Putamen (tissue), 1 donor: ENCODE results near the gene SHC3.

ENCODE experiments used
- DNase-seq: peaks from one replicate; pipeline ENCODE4 v3.0.0-alpha.2; 2016; ENCODE audit warnings: low spot score

The SHC3 gene

DNA sequence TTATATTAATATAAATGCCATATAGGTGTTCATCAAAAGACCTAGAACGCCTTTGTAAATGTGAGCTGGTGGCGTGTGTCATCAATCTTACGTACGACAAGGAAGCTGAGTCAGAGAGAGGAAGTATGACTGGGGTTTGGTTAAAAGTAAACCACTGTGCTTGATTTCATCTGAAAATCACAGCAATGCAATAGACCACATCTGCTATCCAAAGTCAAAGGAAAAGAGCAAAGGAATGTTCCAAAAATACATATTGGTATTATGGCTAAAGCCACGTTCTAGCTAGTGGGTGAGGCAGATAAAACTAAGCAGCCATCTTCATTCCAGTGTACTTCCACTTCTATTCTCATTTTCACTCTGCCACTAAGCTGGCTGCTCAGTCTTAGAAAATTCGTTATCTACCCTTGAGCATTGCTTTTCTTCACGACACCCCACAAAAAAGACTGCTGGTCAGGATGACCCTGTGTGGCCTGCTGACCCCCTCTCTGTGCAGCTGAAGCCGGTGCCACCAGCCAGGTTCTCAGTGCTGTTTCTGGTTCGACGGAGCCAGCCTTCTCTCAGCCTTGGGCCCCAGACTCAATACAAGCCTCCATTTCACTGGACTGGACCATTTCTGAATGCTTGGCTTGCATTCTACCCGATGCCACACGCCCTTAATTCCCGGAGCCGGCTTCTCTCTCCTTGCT, 23.8 kb downstream of the SHC3 start:
- no peak for DNase-seq

DNA sequence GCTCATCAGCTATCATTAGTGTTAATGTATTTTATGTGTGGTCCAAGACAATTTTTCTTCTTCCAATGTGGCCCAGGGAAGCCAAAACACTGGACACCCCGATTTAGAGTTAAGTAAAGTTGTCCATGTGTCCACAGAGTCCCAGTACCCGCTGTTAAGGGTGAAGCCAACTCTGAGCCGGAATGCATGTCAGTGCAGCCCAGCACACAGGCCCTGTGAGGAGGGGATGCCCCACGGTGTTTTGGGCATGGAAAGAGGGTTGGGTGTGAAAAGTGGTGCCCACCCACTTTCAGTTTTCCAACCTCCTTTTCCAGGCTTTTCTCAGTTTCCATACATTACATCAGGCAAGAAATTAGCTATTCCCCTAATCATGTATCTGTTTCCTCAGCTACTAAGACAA, 24.4 kb downstream of the SHC3 start:
- no peak for DNase-seq

DNA sequence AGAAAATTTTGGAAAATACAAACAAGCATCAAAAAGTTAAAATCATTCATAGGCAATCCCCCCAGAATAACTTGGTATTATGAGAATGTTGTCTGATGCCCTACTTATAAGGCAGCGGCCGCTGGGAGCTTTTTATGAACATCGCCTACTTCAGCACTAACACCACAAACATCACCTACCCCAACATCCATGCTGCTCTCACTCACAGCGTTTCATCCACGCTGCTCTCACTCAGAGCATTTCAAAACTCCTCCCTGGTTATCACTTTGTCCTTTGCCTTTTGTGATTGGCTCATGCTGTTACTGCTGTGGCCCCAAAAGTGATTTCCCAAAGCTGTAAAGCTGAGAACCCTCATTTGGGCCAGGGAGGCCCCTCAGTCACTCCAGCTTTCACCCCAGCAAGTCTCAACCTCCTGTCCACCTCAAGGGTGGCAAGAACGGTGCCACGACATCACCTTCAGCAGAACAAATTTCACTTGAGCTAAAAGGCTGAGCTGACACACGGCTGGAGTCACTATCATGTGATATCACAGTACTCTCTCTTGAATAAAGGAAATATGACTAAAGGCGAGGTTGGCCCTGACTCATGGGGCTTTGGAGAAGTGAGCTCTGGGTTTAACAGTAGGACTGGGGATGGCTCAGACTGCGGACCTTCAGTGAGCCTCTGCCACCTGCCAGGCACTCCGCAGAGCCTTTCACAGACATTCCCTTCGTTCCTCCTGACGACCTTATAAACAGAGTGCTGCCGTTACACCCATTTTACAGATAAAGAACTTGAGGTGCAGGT, 25.2 kb downstream of the SHC3 start:
- no peak for DNase-seq

DNA sequence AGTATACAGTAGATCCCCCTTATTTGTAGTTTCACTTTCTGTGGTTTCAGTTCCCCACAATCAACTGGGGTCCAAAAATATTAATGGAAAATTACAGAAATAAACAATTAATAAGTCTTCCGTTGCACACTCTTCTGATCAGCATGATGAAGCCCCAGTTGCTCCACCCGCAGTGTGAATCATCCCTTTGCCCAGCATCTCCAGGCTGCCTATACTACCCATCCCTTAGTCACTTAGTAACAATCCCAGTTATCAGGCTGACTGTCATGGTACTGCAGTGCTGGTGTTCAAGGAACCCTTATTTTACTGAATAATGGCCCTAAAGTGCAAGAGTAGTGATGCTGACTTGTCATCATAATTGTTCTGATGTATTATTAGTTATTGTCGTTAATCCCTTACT, 28.9 kb downstream of the SHC3 start:
- no peak for DNase-seq

DNA sequence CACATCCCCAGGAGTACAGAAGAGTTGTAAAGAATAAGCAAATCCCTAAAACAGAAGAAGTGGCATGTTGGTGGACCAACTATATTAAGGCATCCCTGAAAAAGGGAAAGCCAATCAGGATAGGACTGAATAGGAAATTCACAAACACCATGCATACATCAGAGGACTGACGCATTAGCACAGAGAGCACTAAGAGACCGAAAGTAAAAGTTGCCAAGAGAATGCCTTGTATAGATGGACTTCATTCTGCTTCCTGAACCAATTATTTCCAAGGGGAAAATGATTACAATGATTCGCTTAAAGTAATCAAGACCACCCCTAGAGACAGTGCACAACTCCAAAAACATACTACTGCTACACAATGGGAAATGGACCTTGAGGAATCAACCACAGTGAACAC, 33.5 kb downstream of the SHC3 start:
- DNase-seq: no peak

DNA sequence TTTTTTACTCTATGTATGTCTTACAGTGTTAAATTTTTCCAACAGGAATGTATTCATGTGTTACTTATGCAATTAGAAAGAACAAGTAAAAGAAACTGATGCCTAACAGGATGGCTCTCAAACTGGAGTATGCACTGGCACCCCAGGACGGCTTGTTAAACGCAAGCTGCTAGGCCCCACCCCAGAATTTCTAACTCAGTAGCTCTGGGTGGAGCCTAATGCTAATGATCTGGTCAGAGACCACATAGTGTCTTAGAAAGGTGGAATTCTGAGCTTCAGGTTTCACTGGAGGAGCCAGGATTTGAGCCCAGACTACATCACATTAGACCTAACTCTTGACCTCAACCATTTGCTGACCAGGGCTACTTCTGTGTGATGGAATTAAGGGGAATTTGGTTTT, 34.4 kb downstream of the SHC3 start:
- no peak for DNase-seq

DNA sequence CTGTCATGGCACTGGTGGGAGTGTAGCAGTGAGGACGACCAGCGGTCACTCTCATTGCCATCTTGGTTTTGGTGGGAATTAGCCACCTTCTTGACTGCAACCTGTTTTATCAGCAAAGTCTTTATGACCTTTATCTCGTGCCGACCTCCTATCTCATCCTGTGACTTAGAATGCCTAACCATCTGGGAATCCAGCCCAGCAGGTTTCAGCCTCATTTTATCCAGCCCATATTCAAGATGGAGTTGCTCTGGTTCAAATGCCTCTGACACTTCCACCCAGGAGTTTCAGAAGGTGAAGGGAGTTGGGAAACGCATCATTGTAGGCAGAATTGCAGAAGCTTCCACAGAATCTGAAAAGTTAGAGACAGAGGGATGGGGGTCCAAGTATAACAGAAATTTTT, 35.4 kb downstream of the SHC3 start:
- DNase-seq: no peak

DNA sequence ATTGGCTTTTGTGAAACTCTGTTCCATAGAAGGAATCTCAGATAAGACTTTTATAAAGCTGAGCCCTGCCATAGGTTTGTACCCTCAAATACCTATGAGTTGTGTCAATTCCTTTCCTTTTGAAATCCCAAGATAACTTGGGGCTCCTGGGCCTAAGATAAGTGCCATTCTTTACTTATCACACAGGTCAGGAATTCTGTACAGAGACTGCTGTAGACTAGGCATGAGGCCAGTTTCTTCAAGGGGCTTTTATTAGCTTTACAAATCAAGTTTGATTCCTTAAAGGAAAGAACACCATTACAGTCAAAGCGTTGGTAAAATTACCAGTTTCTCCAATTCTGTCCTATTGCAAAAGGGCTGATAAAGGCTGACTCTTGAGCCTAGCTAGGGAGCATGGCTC, 39.2 kb downstream of the SHC3 start:
- no peak for DNase-seq

DNA sequence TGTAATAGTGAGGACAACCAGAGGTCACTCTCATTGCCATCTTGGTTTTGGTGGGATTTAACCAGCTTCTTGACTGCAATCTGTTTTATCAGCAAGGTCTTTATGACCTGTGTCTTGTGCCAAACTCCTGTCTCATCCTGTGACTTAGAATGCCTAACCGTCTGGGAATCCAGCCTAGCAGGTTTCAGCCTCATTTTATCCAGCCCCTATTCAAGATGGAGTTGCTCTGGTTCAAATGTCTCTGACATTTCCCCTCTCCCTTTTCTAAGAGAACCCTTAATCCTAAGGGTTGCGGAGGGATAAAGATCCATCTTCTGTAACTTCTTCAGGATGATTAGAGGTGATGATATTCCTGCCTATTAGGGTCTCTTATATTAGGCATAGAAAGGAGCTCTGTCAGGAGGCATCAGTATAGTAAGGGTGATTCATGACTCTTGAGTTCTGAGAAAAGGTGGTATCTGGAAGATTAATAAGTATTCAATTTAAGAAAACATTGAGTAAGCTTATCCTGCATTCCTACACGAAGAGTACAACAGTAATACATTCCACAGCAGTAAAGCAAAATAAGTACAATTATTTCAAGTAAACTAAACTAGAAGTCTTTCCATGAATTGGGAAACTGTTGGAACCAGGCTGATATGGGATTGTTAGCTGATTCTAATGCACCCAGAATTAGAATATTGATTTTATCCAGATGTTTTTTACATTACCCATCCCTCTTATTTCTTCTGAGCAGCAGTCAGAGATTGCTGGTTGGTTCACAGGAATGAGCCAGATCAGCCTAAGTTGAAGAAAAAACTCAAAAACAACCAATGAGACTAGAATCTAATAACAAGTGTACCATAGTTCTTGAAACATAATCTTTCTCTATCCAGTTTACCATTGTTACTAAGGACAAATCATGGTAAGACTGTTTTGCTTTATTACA, 39.9 kb downstream of the SHC3 start:
- no peak for DNase-seq

DNA sequence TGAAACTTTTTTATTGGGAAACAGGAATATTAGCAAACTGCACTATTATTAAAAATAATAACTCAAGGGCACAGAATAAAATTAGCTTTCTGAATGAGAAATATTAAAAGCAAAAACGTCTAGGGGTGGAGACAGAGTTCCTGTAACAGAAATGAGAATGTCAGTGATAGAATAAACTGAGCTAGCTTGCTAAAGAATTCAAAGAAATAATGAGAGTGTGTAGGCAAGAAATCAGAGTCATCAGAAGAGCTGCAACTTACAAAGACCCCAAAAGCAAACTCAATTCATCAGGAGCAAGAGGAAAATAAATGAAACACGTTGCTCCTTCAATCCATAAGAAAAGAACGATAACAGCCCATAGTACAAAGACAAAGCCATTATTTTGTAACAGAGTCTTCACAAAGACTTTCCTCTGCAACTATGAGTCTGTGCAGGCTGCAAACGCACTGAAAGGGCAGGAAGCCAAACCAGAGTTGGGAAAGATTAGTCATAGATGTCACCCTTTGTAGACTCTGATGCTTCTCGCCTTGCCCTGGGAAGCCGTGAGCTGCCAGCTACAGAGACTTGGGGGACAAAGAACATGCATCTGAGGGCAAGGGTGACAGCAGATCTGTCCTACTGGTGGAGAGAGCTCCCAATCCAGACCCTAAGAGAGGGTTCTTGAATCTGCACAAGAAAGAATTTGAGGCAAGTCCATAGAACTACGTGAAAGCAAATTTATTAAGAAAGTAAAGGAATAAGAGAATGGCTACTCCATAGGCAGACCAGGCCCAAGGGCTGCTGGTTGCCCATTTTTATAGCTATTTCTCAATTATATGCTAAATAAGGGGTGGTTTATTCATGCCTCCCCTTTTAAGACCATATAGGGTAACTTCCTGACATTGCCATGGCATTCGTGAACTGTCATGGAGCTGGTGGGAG, 40.8 kb downstream of the SHC3 start:
- DNase-seq: peak; percentile 53

DNA sequence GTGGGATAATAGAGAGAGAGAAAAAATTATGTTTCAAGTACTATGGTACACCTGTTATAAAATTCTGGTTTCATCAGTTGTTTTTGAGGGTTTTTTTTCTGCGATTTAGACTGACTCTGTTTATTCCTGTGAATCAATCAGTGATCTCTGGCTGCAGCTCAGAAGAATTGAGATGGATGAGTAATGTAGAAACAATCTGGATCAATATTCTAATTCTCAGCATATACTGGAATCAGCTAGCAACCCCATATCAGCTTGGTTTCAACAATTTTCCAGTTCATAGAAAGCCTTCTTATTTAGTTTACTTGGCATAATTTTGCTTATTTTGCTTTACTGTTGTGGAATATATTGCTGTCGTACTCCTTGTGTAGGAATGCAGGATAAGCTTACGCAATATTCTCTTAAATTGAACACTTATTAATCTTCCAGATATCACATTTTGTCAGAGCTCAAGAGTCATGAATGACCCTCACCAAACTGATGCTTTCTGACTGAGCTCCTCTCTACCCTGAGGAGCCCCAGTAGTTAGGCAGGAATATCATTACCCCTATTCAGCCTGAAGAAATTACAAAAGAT, 42.9 kb downstream of the SHC3 start:
- DNase-seq: no peak

DNA sequence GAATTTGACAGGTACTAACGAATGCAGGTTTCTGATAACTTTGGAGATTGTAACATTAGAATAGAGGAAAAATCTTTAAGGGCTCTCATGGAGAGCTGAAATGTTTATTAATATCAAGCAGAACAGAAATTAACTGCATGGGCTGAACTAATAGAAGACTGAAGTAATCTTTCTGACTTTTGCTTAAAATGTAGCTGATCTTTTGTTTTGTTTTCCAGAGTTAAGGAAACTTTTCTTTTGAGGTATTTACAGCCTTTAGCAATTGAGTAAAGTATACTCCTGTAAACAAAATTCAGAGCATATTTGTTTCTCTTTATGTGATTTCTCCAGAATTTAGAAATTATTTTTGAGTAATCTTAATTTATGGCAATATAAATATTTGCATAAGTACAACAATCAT, 43.9 kb downstream of the SHC3 start:
- no peak for DNase-seq

DNA sequence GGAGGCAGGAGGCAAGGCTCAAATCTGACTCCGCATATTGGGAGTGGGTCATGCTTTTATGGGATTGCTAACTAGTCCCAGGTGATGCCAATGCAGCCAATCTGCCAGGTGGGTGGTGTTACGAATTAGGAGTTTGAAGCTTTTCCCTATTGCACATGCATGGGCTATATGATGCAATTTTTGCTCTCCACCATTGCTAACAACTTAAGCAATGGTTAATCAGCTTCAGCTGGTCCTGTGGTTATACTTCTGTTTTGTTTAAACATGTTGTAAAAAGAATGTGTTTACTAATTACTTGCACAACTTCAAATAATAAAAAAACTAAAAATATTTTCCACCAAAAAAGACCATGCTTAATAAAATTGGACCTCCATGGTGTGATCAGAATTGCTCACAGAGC, 55.7 kb downstream of the SHC3 start:
- DNase-seq: no peak

DNA sequence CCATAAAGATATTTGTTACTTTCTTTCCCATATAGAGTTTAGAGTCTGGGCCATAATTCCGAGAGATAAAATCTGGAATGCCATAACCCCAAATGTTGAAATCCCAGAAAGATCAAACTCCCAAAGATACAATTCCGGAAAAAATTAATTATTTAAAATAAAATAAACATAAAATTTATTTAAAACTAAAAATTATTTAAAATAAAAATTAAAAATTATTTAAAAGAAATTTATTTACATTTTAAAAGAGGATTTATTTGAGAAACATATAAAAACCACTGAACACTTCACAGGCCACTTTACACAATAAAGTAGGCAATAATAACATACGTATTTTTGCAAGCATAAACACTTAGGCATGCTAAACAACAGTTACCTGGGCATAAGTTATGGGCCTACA, 57.9 kb downstream of the SHC3 start:
- DNase-seq: no peak

DNA sequence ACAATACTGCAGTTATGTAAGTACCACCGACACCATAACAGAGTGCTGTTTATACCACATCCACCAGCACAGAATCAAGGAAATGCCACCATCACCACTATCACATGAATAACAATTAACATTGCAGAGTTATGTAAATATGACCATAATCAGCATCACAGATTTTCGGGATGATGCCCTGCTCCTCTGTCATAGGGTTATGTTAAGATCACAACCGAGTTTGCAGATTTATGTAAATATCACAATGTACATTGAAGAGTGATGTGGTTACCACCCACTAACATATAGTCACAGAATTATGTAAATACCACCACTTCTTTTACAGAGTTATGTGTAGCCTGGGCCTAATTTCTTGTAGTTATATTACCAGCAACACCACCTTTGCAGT, 61.8 kb downstream of the SHC3 start:
- no peak for DNase-seq

DNA sequence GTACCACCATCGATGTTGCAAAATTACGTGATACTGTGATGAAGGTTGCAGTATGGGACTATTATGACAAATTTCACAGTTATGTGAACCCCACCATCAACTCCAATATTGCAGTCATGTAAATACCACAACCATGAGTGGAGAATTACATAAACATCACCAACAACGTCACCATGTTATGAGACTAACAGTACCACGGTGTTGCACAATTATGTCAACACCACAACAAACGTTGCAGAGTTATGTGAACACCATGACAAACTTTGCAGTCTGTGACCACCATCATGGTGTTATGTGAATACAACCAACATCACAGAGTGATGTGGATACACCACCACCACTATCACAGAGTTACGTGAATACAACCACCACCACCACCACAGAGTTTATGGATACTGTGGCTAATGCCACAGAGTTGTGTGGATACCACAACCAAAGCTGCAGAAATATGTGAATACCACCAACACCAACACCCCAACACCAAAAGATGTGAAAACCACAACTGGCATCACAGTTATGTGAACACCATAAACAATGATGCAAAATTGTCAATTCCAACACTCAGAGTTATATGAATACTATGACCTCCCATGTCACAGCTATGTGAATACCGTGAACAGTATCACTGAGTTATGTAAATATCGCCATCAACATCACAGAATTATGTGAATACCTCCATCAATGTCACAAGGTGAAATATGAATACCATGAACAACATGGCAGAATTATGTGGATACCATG, 62.4 kb downstream of the SHC3 start:
- no peak for DNase-seq

DNA sequence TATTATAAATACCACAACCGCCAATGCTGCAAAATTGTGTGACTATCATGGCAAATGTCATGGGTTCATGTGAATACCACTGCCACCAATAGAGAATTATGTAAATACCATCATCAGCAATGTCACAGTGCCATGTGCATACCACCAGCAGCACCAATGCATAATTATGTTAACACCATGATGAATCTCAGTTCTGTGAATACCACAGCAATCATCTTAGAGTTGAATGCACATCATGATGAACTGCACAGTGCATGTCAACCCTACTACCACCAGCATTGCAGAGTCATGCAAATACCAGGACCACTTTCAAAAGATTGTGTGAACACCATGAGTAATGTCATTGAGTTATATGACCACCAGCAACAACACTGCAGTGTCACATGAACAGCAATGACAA, 63.2 kb downstream of the SHC3 start:
- no peak for DNase-seq

DNA sequence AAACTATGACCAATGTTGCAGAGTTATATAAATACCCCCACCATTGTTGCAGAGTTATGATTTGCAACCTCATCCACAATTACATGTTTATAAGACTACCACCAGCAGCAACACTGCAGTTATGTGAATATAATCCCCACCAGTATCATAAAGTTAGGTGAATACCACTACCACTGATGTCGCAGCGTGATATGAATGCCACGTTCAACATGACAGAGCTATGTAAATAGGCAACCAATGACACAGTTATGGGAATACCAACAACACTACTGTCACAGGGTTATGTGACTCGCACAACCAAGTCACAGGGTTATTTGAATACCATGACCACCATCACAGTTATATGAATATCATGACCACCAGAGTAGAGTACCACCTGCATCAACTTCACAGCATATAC, 63.9 kb downstream of the SHC3 start:
- DNase-seq: no peak

DNA sequence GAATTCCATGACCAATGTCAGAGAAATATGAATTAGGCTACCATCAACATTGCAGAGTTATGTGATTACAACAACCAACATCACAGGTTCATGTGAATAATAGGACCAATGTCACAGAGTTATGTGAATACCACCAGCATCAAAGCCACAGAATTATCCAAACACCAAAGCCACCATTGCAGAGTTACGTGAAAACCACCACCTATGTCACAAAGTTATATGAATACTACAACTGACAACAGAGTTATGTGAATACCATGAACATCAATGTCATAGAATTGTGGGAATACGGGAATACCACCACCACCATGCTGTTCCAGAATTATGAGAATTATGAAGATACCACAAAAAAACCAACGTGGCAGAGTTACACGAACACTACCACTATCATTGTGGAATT, 64.8 kb downstream of the SHC3 start:
- DNase-seq: no peak

DNA sequence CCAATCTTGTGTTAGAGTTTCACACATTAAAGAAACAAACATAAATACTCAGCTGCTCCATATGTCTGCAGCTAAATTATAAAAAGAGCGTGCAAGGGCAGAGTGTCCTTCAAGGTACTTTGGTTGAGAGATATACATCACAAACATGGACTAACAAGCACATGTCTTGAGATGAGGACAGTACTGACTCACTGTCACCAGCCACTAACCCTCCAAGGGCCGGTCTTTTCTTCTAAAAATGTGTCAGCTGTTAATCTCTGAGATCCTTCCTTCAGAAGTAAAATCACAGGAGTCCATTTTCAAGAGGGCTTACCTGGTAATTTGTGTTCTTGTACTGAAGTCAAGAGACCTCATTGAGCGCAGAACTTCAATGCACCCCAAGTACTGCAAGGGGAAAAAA, 66.4 kb downstream of the SHC3 start:
- no peak for DNase-seq

DNA sequence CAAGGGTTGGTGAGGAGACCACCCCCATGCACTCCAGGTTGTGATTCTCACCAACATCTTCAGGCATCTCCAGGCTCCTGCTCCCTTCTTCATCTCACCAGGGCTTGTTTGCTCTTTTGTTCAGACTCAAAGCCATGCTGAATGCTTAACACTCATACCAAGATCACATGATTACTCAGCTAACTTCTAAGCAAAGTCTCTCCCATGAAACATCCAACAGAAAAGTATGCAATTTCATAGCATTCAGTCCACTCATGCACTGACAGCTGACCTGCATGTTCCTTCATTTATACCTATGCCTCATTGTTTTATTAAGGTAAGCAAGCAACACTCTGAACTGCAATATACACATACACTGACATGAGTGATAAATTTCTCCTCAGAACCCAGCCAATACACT, 69.0 kb downstream of the SHC3 start:
- no peak for DNase-seq
